Cortex of kidney (tissue), 1 donor: ENCODE results near the gene LRWD1.
"Not testable (repeated sequence)": the region's sequence is repeated elsewhere in the genome, so short reads cannot be mapped to it uniquely, and the experiment has no call there.

ENCODE experiments used
- DNase-seq: peaks from one replicate; lab custom pipeline; 2025; lab: John Stamatoyannopoulos, UW

The LRWD1 gene

GRCh38 chr7:102469351-102469971 is 4.7 kb downstream of the LRWD1 start:
- no peak for DNase-seq

- DNase-seq: no peak
These were observed 5.4 kb downstream of the LRWD1 start for GRCh38 chr7:102469972-102470825.

GRCh38 chr7:102471791-102472125 is 7.0 kb downstream of the LRWD1 start:
- no peak for DNase-seq

GRCh38 chr7:102472126-102473041 is 7.6 kb downstream of the LRWD1 start:
- DNase-seq: no peak

- DNase-seq: no peak
These were observed 8.6 kb downstream of the LRWD1 start for GRCh38 chr7:102473271-102473991.

GRCh38 chr7:102474116-102474515 is 9.3 kb downstream of the LRWD1 start:
- not testable (repeated sequence) for DNase-seq

- DNase-seq: not testable (repeated sequence)
These were observed 10.1 kb downstream of the LRWD1 start for GRCh38 chr7:102474736-102475435.

GRCh38 chr7:102478314-102479208 is 13.8 kb downstream of the LRWD1 start, which contains the start of gene POLR2J:
TSS of gene POLR2J (minus strand) at chr7:102478922. CDS start at chr7:102478860, 62 bp downstream.
- not testable (repeated sequence) for DNase-seq

GRCh38 chr7:102479209-102479584 is 14.4 kb downstream of the LRWD1 start:
- not testable (repeated sequence) for DNase-seq

- not testable (repeated sequence) for DNase-seq
These were observed 15.3 kb downstream of the LRWD1 start for GRCh38 chr7:102479982-102480637.

GRCh38 chr7:102481962-102482361 is 17.2 kb downstream of the LRWD1 start:
- DNase-seq: not testable (repeated sequence)

- not testable (repeated sequence) for DNase-seq
These were observed 19.5 kb downstream of the LRWD1 start for GRCh38 chr7:102484317-102484716.

- not testable (repeated sequence) for DNase-seq
These were observed 25.8 kb downstream of the LRWD1 start for GRCh38 chr7:102490529-102491075.

- DNase-seq: not testable (repeated sequence)
These were observed 28.6 kb downstream of the LRWD1 start for GRCh38 chr7:102493220-102493935.

- not testable (repeated sequence) for DNase-seq
These were observed 29.2 kb downstream of the LRWD1 start for GRCh38 chr7:102494026-102494425.

- not testable (repeated sequence) for DNase-seq
These were observed 29.8 kb downstream of the LRWD1 start for GRCh38 chr7:102494473-102495149.

GRCh38 chr7:102496861-102497260 is 32.1 kb downstream of the LRWD1 start:
- not testable (repeated sequence) for DNase-seq

GRCh38 chr7:102497308-102497707 is 32.5 kb downstream of the LRWD1 start:
- DNase-seq: not testable (repeated sequence)
